HG03442 (cell line): ENCODE results near the gene ZBTB20.

Experiments used
- ATAC-seq: cut with Tn5 transposase; IDR thresholded peaks from one replicate; pipeline ENCODE4 v1.9.1; 2021; ENCODE audit warnings: mild to moderate bottlenecking, moderate library complexity; ENCODE audit not compliant: unreplicated experiment

Gene ZBTB20

DNA sequence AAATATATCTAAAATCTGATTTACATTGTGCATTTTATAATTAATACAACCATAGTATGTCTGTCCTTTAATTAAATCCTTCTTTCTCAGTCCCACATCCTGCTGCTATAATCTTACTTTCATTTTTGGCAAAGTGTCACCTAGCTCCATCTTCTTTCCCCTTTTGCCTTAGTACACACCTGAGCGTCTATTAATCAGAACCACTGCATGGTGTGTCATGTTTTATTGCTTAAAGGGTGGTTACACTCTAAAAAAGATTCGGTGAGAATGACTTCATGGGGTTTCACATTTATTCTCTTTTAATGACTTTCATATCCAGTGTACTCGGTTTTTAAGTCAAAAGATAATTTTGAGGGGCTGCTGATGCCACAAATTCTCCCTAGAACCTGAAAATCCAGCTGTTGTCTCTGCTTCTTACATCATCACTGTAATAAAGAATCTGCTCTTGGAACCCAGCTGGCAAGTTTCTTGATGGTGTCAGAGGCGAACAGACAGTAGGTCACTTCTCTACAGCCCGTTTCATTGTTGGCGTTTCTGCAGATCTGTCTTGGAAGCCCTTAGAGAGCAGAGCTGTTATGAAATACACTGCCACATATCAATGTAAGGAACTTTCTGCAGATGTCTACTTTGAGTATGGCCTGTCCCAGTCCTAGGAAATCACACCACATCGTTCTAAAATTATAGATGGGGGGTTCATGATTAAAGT, 753.6 kb downstream of the ZBTB20 start:
- no peak for ATAC-seq

DNA sequence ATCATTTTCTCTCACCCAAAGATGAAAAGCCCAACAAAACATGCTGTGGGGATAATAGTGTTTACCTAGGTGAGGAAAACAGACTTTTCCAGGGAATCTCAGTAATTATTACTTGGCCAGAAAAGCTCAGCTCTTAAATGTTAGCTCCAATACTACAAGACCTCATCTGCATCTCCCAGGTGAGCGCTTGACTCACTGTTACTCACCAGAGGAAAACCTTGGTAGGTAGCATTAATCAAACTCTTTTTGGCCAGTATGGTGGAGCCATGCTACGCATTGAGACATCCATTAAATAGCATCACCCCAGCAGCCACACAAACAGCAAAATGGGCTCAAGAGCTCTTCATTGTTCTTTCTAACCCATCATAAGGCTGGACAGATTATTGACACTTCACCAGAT, 754.3 kb downstream of the ZBTB20 start:
- no peak for ATAC-seq

DNA sequence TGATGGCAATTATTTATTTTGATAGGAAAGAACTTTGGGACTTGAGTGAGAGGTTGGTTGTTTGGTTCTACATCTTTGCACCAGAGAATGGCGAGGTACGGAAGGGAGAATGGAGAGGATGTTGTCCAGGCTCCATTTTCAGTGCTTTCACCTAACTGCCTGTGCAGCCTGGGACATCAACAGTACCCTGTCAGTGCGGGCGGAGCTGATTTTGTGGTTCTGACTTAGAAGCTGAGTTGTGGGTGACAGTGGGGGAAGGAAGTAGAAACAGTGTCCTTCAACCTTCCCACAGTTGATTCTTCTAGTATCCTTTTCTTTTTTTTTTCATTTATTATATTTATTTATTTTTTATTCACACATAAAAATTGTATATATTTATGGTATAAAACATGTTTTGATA, 757.9 kb downstream of the ZBTB20 start:
- ATAC-seq, result no peak

DNA sequence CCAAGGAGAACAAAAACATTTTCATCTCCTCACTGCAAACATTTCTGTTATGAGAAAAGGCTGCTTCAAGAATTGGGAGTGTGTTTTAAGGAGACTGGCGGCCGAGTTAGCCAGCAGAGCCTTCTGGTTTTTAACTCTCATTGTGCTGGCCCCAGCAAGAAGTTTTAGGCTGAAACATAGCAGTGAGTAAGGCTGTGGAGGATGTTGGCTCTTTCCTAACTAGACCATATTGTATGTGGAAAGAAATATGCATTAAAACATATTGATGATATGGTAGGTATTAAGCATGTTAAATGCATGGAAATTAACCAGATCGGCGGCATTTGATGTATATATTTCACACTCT, 762.6 kb downstream of the ZBTB20 start:
- ATAC-seq, result peak; percentile 3

DNA sequence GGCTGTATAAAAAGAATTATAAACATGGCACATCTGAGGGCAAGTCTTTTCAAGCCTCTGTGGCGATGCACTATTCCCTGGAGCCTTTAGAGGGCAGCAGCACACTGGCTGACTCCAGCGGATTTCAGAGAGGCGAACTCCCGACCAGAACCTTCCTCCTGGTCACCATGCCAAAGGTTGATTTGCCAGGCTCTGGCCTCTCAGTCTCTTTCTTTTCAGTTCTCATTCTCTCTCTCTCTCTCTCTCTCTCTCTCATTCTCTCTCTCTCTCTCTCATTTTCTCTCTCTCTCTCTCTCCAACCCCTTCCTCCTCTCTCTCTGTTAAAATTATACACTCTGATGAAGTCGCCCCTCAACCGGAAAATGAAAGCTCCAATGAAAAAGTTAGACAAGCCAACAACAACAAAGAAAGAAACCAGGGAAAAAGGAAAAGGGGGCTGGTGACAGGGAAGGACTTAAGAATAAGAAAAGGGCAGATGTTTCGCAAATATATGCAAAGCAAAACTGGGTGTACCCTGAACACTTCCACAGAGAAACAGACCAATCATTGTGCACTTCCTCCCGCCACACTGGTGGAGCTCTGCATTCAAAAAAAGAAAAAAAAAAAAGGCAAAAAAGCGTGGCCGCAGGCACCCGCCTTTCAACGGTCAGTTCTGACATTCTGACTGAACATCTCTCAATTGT, 763.1 kb downstream of the ZBTB20 start:
- peak; percentile 92 for ATAC-seq

DNA sequence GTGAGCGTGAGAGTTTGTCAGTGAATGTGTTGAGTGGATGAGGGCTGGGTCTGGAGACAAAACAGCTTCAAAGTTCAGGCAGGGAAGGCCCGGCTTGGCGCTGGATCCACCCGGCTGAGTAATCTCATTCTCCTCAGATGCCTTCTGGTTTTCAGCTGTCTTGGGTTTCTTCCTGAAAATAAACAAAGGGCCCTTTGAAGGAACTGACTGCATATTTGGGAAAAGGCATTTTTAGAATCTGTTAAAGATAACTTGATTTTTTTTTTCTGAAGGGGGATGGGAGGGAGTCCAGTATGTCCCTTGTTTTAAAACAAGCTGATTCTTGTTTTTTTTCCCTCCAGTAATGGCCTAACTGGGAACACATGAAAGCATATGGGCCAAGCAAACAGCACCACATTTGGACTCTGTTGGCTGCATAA, 766.8 kb downstream of the ZBTB20 start:
- no peak for ATAC-seq

DNA sequence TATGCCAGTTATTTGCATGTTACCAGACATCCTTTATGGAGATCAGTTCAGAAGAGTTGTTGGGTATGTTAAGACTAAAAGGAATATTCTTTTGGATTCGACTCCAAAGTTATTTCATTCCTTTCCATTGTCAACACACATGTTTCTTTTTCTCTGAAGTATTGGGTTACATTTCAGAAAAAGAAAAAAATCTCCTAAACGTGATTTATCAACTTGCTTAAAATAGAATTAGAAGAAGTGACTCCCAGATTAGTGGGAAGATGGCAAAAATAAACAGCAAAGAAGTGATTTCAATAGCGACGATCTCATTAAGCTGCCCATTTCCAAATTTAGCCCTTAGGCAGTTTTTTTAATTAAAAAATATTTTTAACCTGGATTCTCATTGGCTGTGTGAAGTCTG, 767.8 kb downstream of the ZBTB20 start:
- ATAC-seq, result no peak

DNA sequence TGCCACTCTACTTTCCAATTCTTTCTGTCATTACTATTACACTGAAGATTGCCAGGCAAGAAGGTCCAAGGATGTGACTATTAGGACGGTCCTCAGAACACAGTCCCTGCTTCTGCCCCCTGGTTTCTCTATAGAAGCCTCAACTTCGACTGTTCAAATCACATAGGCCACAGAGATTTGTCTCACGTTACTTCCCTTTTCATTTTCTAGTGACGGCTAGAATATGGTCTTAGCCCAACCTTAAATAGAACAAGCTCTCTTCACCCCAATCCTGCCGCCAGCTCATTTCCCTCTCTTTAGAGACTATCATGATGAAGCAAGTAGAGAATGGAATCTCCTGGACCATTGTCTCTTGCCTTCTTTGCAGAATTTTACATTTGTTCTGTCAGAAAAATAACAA, 768.3 kb downstream of the ZBTB20 start:
- peak; percentile 79 for ATAC-seq

DNA sequence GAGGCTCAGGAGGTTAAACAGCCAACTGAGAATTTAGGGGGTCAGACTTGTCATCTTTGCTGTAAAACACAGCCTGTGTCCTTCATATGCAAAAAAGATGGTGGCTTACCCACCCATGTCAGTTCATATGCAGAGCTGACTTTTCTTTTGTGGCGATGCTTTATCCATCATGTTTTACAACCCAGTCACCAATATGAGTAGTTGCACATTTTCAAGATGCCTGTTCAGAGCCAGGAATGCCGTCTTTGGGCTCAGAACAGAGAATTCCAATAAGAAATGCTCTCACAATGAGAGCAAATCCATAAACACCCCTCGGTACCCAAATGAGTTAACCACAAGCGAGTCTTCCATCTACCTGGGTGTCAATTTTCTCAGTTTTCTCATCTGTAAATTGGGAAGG, 769.7 kb downstream of the ZBTB20 start:
- ATAC-seq, result no peak

DNA sequence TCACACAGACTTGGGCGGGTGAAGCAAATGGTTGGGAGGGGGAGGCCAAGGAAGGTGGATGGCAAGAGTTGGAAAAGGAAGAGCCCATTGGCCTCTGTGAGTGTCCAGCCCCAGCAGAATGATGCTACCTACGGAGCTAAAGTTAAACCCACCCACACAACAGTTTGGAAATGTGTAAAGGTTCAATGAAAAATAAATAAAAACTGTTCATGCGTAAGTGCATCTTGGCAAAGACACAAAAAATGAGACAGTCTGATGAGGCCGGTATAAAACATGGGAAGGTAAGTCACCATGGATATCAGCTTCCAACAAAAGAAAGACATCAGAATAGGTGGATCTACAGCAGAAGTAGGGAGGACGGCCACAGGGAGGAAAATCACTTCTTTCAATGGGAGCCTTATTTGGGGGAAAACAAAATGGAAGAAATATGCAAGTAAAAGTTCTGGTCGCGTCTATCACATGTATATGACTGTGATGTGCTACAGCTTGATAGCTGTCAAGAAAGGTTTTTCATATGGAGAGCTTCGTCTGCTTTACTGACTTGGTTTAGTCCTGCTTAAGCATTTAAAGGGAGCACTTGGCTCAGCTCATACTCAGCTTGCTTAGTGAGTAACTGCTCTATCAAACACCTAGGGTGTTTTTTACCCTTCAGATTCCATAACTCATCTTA, 770.4 kb downstream of the ZBTB20 start:
- ATAC-seq, result no peak

DNA sequence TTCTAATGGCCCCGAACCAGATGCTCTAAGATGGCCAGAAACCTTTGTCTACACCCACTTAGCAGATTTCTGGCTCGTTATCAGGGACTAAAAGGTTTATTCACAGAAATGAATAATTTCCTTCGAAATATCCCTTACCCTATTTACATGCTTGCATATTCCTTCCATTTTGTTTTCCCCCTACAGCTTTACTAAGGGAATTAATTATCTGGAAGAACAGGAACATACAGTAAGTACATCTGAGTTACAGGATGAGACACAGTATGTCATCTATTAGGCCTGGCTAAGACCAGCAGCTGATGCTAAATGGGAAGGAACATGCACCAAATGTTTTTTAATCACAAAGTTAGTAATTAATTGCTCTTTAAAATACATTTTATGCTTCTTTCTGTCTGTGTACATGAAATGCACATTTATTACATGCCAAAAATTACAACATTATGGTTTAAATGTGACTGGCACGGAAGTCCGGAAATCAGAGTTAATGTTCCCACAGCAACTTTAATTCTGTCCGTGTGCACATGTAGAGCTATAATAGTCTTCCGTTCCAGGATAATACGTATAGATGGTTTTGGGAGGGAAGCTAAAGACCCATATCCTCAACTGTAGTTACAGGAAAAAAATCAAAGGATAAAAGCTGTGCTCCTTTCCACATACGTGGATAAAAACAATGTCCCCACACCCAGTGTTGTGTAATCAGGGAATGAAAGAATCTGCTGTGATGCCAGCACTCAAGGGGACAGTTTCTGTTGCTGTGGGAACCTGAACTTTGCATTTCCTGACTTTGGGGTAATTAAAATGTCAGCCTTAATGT, 771.3 kb downstream of the ZBTB20 start:
- ATAC-seq, result no peak

DNA sequence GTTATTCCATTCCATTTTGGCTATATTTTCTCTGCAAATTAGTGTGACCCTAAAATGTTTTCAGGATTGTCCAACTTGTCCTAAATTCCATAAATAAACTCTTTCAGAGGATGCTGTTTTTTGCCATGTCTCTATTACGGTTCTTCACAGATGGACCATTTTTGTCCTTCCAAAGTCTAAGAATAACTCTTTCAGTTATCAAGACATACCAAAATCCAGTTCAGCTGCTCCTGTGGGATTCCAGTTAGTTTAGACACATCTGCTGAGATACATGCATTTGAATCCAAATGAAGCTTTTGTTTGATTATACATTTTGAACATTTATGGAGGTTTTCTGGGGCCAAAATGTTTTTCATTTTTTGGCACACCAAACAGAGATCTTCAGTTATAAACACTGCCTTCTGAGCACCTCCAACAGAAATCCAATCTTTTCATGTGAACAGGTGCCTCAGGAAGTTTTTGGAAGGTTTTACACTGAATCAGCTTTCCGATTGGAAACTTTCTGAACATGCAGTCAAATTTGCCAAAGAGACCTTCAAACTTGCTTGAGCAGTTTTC, 772.6 kb downstream of the ZBTB20 start:
- no peak for ATAC-seq

DNA sequence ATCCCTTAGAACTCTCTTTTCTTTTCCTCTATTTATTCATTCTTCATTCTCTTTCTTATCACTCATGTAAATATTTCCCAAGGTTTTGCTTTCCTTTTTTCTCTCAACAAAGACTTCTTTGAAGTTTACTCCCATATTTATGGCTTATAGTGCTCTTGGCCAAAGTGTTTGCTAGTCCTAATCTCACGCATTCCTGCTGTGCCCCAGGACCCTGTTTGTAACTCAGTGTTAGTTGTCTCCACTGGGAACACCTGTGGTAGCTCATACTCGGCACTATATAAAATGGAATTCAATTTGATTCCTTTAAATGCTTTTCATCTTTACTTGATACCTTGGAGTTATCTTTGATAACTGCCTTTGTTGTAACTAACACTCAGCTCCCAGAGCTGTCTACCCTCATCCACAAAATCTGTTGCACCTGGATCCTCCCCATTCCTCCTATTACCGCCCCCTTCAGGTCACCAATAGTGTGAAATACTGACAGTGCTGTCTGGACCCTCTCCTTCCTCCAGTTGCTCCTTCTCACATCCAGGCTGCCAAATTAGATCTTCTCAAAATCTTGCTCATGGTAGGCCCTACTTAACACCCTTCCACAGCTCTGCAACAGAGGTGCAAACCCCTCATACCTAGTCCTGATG, 776.4 kb downstream of the ZBTB20 start:
- ATAC-seq, result no peak

DNA sequence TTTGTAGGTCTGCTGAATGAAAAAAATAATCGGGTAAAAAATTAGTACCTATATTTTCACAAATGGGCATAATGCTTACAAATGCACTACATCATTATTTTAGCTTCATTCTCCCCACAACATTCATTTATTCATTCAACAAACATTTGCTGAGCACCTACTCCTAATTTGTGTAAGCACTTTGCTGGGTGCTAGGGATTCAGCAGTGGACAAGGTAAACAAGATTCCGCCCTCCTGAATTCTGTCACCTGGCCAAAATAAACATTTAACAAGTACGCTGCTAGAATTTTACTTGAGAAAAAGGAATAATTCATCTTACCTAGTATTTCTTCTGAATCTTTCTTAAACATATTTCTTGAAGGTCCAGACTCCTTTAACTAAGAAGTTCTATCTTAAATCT, 781.2 kb downstream of the ZBTB20 start:
- ATAC-seq, result no peak

DNA sequence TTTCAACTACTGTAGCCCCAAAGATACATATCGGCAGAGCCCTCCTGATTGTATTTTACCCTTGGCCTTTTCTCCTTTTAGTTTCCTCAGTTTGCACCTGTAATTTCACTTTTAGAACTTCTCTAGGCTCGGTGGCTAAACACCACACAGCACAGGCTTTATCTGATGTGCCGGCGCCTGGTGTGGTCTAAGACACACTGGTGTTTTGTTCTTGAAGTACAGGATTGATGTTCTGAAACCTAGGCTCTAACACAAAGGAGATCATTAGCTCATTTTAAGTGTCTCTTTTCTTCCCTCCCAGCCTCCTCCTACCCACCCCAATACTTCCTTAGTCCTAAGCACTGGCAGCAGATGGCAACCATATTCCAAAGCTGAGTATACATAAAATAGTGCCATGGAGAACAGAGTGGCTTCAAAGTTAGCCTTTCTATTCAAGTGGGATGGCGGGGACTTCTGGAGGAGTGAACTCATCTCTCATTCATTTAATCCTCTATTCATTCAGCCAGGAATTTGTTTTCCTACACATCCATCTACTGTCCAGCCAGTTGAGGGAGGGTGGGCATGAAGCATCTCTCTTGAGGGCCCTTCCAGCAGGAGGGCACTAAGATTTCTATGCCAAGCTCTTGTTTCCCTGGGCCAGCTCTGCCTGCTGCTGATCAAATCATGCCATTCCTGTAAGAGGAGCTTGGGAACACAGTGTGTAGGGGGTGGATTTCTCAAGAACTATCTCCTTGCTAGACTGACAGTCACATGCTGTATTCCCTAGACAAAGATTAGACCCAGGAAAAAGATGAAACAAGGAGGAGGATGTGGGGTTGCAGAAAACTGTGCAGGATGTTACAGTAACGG, 782.1 kb downstream of the ZBTB20 start:
- ATAC-seq, result no peak

DNA sequence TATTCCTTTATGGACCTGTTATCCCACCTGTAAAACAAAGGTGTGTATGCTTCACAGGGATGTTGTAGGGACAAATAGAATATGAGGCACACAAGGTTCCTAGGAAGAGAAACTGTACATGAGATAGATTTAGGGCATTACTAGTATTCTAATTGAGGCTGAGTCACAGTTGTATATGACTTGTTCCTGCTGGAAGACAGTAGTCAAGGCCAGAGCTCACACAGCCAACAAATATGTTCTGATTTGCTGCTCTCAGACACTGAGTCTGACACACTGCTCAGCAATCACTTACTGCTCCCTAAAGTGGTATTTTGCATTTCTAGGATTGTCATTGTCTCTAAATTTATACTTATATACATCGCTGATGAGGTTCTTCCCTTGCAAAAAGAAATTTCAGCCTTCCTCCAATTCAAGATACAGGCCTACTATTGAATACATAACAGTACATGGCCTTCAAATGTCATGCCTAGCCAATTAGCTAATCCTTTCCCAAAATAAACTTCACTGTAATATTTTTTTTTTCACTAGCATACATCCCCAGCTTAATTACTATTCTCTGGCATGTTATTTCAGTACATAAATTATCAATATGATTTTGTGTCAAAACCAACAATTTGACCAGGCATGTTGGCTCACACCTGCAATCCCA, 783.4 kb downstream of the ZBTB20 start:
- no peak for ATAC-seq

DNA sequence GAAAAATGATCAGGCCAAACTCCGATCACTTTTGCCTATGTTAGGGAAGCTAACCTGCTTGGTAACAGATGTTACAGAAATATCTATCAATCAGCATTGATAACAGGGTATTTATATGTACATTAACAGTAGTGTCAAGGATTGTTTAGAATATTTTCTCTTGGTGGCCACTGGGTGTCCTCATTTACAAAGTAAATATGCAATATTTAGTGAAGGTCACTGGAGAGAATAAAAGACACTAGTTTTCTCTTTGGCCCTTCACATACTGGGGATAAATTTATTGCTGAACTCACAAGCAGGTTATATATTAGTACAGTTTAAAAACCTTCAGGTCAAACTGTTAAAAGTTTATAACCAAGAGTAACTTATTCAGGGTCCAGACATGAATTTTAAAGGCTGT, 784.3 kb downstream of the ZBTB20 start:
- ATAC-seq, result no peak

DNA sequence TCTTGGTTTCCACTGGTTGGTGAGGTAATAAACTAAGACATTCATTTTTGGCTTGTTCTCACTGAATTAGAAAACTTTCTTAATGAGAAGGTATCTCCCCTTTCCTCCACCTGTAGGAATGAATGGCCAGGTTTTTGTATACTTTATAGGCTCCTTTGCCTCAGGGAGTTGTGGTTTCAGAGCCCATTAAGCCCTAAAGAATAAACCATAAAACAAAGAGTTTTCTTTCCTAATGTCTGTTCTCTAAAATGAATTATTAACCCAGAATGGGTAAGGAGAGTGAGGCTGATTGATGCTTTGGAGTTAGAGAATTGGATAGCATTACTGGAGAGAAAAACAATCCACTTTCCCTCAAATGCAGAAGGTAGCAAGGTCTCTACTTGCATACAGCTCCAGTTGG, 785.7 kb downstream of the ZBTB20 start:
- ATAC-seq, result no peak

DNA sequence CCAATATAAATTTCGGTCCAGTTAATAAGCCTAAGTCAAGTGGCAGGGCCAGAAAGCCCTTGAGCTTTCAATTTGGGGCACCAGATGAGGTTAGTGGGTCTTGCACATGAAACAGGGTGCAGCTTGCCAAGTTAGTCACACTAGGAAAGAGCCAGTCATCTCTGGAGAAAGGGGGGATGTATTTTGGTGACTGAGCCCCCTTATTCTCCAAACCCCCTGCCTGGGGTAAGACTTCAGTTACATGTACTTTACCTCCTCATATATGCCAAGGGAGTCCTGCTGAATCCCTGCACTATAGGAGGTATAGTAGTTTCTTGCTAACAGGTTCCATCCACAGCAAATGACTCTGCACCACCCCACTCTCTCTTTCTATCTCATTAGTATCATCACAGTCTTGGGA, 790.6 kb downstream of the ZBTB20 start:
- ATAC-seq, result no peak
